GM23338 (cell line): Measurements from ENCODE around the gene APBA2.

Source experiments
- CTCF ChIP-seq, 2 experiments: fragments of 200-600 bp in 1 of 2; sonication (generic) in 1 of 2; conservative IDR thresholded peaks; 2 replicates each; pipeline versions ENCODE4 v1.5.1 to v1.6.1; 2016 to 2017; ENCODE audit warnings: antibody characterized with exemption in 2 of 2, low read depth in 2 of 2, mild to moderate bottlenecking in 2 of 2, moderate library complexity in 1 of 2
- EZH2 ChIP-seq: fragments of 200-600 bp; sonication (generic); IDR thresholded peaks from one replicate; pipeline ENCODE4 v1.8.0; 2017; ENCODE audit warnings: antibody characterized with exemption, mild to moderate bottlenecking, low read depth; ENCODE audit not compliant: unreplicated experiment
- POLR2AphosphoS5 ChIP-seq: IDR thresholded peaks from 2 replicates; pipeline ENCODE4 v1.6.1; 2016; ENCODE audit warnings: antibody characterized with exemption, low read depth
- TF ChIP-seq, protein P1 (sequence below): IDR thresholded peaks from one replicate; pipeline ENCODE4 v1.6.1; 2018; ENCODE audit warnings: antibody characterized with exemption; ENCODE audit not compliant: unreplicated experiment

DNA sequence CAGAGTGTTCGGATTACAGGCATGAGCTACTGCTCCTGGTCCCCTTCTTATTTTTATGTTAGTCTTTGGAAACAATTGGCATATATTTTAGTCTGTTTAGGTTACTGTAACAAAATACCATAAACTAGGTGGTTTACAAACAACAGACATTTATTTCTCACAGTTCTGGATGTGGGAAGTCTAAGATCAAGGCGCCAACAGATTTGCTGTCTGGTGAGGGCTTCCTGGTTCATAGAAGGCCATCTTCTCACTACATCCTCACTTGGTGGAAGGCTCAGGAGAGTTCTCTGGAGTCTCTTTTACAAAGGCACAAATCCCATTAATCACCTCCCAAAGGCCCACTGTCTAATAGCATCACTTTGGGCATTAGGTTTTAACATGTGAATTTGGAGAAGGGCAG is 101.0 kb downstream of the APBA2 start:
- no peak for TF ChIP-seq EZH2
- no peak for TF ChIP-seq CTCF (conservative IDR thresholded peaks at IDR 0.05; ENCODE audit: low read depth in 2 of 2)
- TF ChIP-seq, protein P1, sequence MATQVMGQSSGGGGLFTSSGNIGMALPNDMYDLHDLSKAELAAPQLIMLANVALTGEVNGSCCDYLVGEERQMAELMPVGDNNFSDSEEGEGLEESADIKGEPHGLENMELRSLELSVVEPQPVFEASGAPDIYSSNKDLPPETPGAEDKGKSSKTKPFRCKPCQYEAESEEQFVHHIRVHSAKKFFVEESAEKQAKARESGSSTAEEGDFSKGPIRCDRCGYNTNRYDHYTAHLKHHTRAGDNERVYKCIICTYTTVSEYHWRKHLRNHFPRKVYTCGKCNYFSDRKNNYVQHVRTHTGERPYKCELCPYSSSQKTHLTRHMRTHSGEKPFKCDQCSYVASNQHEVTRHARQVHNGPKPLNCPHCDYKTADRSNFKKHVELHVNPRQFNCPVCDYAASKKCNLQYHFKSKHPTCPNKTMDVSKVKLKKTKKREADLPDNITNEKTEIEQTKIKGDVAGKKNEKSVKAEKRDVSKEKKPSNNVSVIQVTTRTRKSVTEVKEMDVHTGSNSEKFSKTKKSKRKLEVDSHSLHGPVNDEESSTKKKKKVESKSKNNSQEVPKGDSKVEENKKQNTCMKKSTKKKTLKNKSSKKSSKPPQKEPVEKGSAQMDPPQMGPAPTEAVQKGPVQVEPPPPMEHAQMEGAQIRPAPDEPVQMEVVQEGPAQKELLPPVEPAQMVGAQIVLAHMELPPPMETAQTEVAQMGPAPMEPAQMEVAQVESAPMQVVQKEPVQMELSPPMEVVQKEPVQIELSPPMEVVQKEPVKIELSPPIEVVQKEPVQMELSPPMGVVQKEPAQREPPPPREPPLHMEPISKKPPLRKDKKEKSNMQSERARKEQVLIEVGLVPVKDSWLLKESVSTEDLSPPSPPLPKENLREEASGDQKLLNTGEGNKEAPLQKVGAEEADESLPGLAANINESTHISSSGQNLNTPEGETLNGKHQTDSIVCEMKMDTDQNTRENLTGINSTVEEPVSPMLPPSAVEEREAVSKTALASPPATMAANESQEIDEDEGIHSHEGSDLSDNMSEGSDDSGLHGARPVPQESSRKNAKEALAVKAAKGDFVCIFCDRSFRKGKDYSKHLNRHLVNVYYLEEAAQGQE, result no peak
- TF ChIP-seq POLR2AphosphoS5, result no peak
